DMS79 (cell line): Measurements from ENCODE around the gene KIR3DL1.
"Not testable (repeated sequence)": the region's sequence is repeated elsewhere in the genome, so short reads cannot be mapped to it uniquely, and the experiment has no call there.

ENCODE experiments used
- DNase-seq: peaks from one replicate; lab custom pipeline; 2025; lab: John Stamatoyannopoulos, UW

KIR3DL1 gene

GRCh38 chr19:54816251-54816650 is at the start of gene KIR3DL1:
Gene KIR3DL1, plus strand, starts transcription at chr19:54816468.
- not testable (repeated sequence) for DNase-seq

DNA sequence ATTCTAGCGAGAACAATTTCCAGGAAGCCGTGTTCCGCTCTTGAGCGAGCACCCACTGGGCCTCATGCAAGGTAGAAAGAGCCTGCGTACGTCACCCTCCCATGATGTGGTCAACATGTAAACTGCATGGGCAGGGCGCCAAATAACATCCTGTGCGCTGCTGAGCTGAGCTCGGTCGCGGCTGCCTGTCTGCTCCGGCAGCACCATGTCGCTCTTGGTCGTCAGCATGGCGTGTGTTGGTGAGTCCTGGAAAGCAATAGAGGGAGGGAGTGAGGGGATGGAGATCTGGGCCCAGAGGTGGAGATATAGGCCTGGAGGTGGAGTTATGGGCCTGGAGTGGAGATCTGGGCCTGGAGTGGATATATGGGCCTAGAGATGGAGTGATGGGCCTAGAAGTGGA is 46.6 kb upstream of the KIR3DL1 start, which contains the start of gene KIR2DL1:
Gene KIR2DL1 (plus strand): TSS at position 148 of the 400 bp plus-strand sequence. CDS start 58 bp downstream, at position 206.
- not testable (repeated sequence) for DNase-seq

DNA sequence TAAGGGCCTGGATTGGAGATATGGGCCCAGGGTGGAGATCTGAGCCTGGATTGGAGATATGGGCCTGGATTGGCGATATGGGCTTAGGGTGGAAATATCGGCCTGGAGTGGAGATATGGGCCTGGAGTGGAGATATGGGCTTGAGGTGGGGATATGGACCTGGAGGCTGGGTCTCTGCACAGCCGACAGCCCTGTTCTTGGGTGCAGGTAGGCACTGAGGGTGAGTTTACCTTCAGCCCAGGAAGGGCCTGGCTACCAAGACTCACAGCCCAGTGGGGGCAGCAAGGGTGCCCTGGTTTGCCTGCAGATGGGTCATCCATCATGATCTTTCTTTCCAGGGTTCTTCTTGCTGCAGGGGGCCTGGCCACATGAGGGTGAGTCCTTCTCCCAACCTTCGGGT is 45.8 kb upstream of the KIR3DL1 start:
- not testable (repeated sequence) for DNase-seq

DNA sequence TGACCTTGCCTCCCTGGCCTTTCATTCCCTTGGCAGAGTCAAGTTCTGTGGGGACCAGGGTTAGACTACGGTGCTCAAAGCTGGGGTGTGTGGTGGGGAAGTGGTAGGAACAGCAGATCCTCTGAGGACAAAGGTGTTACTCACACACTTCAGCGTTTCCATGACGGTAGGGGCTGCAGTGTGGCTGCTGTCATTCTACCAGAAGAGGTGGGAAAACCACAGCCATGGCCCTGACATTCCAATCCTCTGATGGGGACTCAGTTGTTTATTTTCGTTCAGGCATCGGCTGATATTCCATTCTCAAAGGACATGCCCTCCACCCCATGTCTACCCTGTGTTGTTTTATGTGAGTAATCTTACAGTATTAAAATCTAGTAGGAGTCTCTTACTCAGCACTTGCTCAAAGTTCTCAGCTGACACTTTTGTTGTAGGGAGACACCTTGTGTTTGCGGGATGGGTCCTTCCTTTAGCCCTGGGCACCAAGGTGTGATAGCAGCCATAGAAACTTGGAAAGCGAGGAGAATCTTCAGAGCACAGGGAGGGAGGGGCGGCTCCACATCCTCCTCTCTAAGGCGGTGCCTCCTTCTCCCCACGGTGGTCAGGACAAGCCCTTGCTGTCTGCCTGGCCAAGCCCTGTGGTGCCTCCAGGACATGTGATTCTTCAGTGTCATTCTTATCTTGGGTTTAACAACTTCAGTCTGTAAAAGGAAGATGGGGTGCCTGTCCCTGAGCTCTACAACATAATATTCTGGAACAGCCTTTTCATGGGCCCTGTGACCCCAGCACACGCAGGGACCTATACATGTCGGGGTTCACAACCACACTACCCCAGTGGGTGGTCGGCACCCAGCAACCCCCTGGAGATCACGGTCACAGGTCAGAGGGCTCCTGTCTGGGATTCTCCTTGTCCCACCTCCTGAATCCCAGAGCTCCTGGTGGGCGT is 45.0 kb upstream of the KIR3DL1 start:
- not testable (repeated sequence) for DNase-seq

DNA sequence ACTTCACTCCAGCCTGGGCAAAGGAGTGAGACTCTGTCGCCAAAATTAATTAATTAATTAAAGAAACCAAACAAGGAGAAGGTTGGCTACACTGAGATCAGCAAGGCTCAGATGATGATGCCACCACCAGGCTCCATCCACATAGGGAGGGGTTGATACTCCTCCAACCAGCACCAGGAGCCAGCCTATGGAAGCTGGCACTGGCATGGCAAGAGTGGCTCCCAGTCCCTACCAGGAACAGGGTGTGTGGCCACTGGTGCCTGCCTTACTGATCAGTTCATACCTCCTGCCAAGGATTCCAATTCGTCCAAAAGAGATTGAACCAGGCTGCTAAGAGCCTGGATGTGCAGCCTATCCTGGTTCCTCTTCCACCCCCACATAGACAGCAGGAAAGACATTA is 43.6 kb upstream of the KIR3DL1 start:
- DNase-seq, result not testable (repeated sequence)

- not testable (repeated sequence) for DNase-seq
Observed at GRCh38 chr19:54775095-54775815, 41.0 kb upstream of the KIR3DL1 start.

GRCh38 chr19:54775830-54776229 is 40.4 kb upstream of the KIR3DL1 start:
- DNase-seq, result not testable (repeated sequence)

DNA sequence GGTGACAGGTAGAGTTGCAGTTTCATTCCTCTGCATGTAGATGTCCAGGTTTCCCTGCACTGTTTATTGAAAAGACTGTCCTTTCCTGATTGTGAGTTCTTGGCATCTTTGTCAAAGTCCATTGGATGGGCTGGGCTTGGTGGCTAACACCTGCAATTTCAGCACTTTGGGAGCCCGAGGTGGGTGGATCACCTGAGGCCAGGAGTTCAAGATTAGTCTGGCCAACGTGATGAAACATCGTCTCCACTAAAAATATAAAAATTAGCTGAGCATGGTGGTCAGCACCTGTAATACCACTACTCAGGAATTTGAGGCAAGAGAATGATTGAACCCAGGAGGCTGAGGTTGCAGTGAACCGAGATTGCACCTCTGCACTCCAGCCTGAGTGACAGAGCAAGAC is 38.4 kb upstream of the KIR3DL1 start:
- DNase-seq, result not testable (repeated sequence)

GRCh38 chr19:54778896-54779295 is 37.4 kb upstream of the KIR3DL1 start:
- DNase-seq, result not testable (repeated sequence)

DNA sequence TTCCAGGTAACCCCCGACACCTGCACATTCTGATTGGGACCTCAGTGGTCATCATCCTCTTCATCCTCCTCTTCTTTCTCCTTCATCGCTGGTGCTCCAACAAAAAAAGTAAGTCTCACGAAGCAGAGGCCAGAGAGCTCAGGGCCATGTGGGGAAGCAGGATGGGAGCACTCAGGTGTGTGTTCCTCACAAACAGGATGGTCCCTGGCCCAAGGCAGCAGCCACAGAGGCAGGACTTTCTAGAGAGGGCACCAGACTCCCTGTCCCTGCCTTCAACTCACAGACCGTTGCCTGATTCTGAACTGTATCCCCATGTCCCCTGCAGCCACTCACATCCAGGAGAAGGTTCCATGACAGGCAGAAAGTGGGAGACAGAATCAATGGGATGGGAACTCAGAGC is 33.4 kb upstream of the KIR3DL1 start:
- not testable (repeated sequence) for DNase-seq

DNA sequence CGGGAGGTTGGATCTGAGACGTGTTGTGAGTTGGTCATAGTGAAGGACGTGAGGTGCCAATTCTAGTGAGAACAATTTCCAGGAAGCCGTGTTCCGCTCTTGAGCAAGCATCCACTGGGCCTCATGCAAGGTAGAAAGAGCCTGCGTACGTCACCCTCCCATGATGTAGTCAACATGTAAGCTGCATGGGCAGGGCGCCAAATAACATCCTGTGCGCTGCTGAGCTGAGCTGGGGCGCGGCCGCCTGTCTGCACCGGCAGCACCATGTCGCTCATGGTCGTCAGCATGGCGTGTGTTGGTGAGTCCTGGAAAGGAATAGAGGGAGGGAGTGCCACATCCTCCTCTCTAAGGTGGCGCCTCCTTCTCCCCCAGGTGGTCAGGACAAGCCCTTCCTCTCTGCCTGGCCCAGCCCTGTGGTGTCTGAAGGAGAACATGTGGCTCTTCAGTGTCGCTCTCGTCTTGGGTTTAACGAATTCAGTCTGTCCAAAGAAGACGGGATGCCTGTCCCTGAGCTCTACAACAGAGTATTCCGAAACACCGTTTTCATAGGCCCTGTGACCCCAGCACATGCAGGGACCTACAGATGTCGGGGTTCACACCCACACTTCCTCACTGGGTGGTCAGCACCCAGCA is 30.1 kb upstream of the KIR3DL1 start:
- DNase-seq, result not testable (repeated sequence)

DNA sequence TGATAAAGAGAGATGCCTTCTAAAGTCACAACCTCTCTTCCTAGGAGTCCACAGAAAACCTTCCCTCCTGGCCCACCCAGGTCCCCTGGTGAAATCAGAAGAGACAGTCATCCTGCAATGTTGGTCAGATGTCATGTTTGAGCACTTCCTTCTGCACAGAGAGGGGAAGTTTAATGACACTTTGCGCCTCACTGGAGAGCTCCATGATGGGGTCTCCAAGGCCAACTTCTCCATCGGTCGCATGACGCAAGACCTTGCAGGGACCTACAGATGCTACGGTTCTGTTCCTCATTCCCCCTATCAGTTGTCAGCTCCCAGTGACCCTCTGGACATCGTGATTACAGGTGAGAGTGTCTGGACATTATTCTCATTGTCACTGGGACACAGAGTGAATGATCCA is 28.1 kb upstream of the KIR3DL1 start:
- DNase-seq, result not testable (repeated sequence)

DNA sequence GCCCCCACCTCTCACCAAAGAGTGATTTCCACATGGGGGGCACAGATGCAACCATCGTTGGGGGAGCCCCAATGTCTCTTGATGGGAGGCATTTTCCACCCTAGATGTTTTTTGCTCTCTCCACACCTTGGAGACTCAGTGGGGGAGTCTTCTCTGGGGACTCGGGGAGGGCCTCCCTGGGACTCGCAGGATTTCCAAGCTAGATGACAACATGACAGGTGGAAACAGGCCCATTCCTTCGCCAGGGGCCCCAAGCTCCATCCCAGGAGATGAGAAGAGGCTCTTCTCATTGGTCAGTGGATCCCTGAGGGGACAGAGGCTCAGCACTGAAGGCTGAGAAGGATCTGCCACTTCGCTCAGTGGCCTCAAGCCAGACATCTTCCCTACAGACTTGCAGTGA is 25.6 kb upstream of the KIR3DL1 start:
- no peak for DNase-seq

GRCh38 chr19:54791476-54791875 is 24.8 kb upstream of the KIR3DL1 start:
- no peak for DNase-seq

- DNase-seq, result no peak
Observed at GRCh38 chr19:54792814-54793213, 23.5 kb upstream of the KIR3DL1 start.

- DNase-seq, result no peak
Observed at GRCh38 chr19:54795758-54796157, 20.5 kb upstream of the KIR3DL1 start.

DNA sequence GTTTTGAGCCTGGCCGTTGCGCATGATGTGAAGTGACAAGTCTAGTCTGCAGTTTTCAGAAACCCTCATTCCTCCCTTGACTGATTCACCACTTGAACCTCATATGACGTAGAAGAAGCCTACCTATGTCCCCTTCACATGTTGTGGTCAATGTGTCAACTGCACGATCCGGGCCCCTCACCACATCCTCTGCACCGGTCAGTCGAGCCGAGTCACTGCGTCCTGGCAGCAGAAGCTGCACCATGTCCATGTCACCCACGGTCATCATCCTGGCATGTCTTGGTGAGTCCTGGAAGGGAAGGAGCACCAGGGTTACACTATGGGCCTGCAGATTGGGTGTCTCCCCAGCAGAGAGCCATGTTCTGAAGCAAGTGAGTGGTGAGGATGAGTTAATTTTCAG is 12.9 kb upstream of the KIR3DL1 start, which contains the start of gene KIR2DL4:
Gene KIR2DL4 (plus strand): TSS at position 201 of the 400 bp plus-strand sequence. CDS start 42 bp downstream, at position 243.
- no peak for DNase-seq

DNA sequence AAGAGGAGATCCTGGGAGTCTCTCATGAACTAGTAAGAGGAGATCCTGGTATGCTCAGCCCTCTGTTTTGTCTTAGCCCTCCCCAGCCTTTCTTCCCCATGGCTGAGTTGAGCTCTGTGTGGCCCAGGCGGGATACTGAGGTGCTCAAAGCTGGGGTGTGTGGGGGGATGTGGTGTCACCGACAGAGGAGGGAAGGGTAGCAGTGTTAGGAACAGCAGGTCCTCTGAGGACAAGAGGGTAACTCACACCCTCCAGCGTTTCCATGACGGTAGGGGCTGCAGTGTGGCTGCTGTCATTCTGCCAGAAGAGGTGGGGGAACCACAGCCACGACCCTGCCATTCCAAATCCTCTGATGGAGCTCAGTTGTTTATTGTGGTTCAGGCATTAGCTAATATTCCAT is 12.2 kb upstream of the KIR3DL1 start:
- no peak for DNase-seq

- DNase-seq, result no peak
Observed at GRCh38 chr19:54804571-54804970, 11.7 kb upstream of the KIR3DL1 start.

DNA sequence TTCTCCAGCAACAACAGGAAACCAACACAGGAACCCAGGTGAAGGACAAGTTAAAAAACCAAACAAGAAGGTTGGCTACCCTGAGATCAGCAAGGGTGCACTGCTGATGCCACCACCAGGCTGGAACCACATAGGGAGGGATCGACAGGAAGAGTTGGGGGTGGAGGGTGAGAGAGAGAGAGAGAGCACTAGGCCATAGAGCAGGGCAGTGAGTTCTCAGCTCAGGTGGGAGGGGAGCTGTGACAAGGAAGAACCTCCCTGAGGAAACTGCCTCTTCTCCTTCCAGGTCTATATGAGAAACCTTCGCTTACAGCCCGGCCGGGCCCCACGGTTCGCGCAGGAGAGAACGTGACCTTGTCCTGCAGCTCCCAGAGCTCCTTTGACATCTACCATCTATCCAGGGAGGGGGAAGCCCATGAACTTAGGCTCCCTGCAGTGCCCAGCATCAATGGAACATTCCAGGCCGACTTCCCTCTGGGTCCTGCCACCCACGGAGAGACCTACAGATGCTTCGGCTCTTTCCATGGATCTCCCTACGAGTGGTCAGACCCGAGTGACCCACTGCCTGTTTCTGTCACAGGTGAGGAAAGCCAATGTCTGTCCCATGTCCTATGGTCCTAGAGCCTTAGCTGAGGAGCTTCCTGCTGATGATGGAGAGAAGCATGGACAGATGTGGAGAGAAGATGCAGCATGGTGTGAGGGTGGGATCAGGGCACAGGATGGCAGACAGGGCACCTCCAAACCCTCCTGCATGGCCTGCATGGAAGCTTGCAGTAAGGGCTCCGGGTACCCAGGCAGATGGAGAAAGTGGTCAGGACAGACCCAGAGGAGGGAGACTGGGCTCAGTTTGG is 10.4 kb upstream of the KIR3DL1 start:
- DNase-seq, result no peak

GRCh38 chr19:54806516-54806838 is 9.8 kb upstream of the KIR3DL1 start:
- no peak for DNase-seq
